HEK293T (cell line): Measurements from ENCODE around the gene RAB44.

ENCODE experiments used
- CTCF ChIA-PET: fragments of 350-600 bp; formaldehyde crosslinking; extraction: SDS; loops from one replicate; lab custom pipeline; 2021; ENCODE audit warnings: antibody characterized with exemption, inconsistent platforms; lab: Yijun Ruan, JAX
- POLR2A ChIA-PET: fragments of 350-600 bp; formaldehyde crosslinking; extraction: SDS; loops from one replicate; lab custom pipeline; 2020; ENCODE audit warnings: antibody characterized with exemption, inconsistent platforms; lab: Yijun Ruan, JAX
- DNase-seq: peaks from one replicate; pipeline ENCODE4 v3.0.0; 2012; ENCODE audit warnings: mixed read lengths; ENCODE audit errors: extremely low spot score
- ARNT ChIP-seq: fragments of 450-650 bp; IDR thresholded peaks from 2 replicates; pipeline ENCODE4 v1.6.1; 2017; ENCODE audit warnings: mild to moderate bottlenecking
- BHLHE40 ChIP-seq: fragments of 450-650 bp; IDR thresholded peaks from 2 replicates; pipeline ENCODE4 v1.6.1; 2016; ENCODE audit warnings: mild to moderate bottlenecking, moderate library complexity, borderline replicate concordance
- CTBP1 ChIP-seq: fragments of 450-650 bp; IDR thresholded peaks from 2 replicates; pipeline ENCODE4 v1.6.1; 2016; ENCODE audit warnings: borderline replicate concordance
- ELF4 ChIP-seq: fragments of 450-650 bp; IDR thresholded peaks from 2 replicates; pipeline ENCODE4 v1.6.1; 2017; ENCODE audit warnings: antibody characterized with exemption
- FOXA1 ChIP-seq: fragments of 450-650 bp; IDR thresholded peaks from 2 replicates; pipeline ENCODE4 v1.6.1; 2016; ENCODE audit warnings: mild to moderate bottlenecking
- FOXK2 ChIP-seq: fragments of 450-650 bp; IDR thresholded peaks from 2 replicates; pipeline ENCODE4 v1.6.1; 2016; ENCODE audit warnings: mild to moderate bottlenecking
- FOXM1 ChIP-seq: fragments of 450-650 bp; IDR thresholded peaks from 2 replicates; pipeline ENCODE4 v1.6.1; 2017; ENCODE audit warnings: mild to moderate bottlenecking, borderline replicate concordance
- HDGF ChIP-seq: fragments of 450-650 bp; IDR thresholded peaks from 2 replicates; pipeline ENCODE4 v1.6.1; 2017; ENCODE audit warnings: antibody characterized with exemption, borderline replicate concordance
- L3MBTL2 ChIP-seq: fragments of 450-650 bp; conservative IDR thresholded peaks from 2 replicates; pipeline ENCODE4 v1.6.1; 2016; ENCODE audit warnings: mild to moderate bottlenecking
- LEF1 ChIP-seq: fragments of 450-650 bp; IDR thresholded peaks from 2 replicates; pipeline ENCODE4 v1.6.1; 2017; ENCODE audit warnings: mild to moderate bottlenecking, borderline replicate concordance
- NFRKB ChIP-seq: fragments of 450-650 bp; IDR thresholded peaks from 2 replicates; pipeline ENCODE4 v1.6.1; 2016; ENCODE audit warnings: mild to moderate bottlenecking, moderate library complexity
- PKNOX1 ChIP-seq: fragments of 450-650 bp; IDR thresholded peaks from 2 replicates; pipeline ENCODE4 v1.6.1; 2016
- SP1 ChIP-seq: fragments of 450-650 bp; IDR thresholded peaks from 2 replicates; pipeline ENCODE4 v1.6.1; 2017
- SUZ12 ChIP-seq: fragments of 450-650 bp; IDR thresholded peaks from 2 replicates; pipeline ENCODE4 v1.6.1; 2016; ENCODE audit warnings: mild to moderate bottlenecking
- TARDBP ChIP-seq: fragments of 450-650 bp; IDR thresholded peaks from 2 replicates; pipeline ENCODE4 v1.6.1; 2016
- ZNF384 ChIP-seq: fragments of 450-650 bp; IDR thresholded peaks from 2 replicates; pipeline ENCODE4 v1.6.1; 2016

Gene RAB44

GRCh38 chr6:36755435-36756348, 58.1 kb downstream of the RAB44 start:
- TF ChIP-seq L3MBTL2, result no peak
- no peak for TF ChIP-seq SP1
- TF ChIP-seq ELF4, result no peak
- no peak for TF ChIP-seq PKNOX1
- no peak for TF ChIP-seq HDGF
- no peak for TF ChIP-seq SUZ12
- no peak for TF ChIP-seq FOXA1
- TF ChIP-seq FOXM1, result no peak
- no peak for TF ChIP-seq ARNT
- CTCF ChIA-PET, result interaction anchor here (1.2 to 1.3 kb wide), 2 partner anchors 11 to 141 kb away, joined by 3 to 4 read pairs; no protein-coding TSS in a partner anchor
- POLR2A ChIA-PET, result no interaction called here
- no peak for DNase-seq

- CTCF ChIA-PET, result interaction anchor here (1.2 kb wide), 1 partner anchor 12 kb away, joined by 3 read pairs; no protein-coding TSS in a partner anchor
- no peak for TF ChIP-seq FOXA1
- no peak for TF ChIP-seq PKNOX1
- TF ChIP-seq BHLHE40, result no peak
- TF ChIP-seq ZNF384, result no peak
- TF ChIP-seq SP1, result no peak
- no peak for TF ChIP-seq ARNT
- TF ChIP-seq CTBP1, result no peak
- TF ChIP-seq HDGF, result no peak
- no peak for TF ChIP-seq FOXM1
- no peak for TF ChIP-seq ELF4
- TF ChIP-seq SUZ12, result no peak
- no peak for TF ChIP-seq L3MBTL2
- no peak for TF ChIP-seq FOXK2
- TF ChIP-seq TARDBP, result no peak
- no peak for TF ChIP-seq LEF1
- no peak for TF ChIP-seq NFRKB
- POLR2A ChIA-PET, result no interaction called here
- no peak for DNase-seq
Measured at GRCh38 chr6:36756786-36757185, 59.2 kb downstream of the RAB44 start.

DNA sequence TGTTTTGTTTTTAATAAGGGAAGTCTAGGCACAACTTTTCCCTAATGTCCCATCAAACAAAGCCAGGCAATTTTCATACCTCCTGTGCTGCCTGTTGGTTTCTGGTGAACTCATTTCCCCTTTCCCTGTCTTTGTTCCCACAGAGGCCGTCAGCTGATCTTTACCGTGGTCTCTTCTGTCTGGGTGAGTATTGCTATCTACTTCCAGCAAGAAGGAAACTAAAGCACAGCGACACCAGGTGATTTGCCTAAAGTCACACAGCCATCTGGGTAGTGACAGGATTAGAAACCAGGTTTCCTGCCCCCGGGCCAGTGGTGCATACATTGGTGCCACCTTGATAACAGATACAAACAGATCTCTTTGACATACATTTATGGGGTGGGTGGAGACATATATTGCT, 59.6 kb downstream of the RAB44 start:
- no peak for TF ChIP-seq CTBP1
- TF ChIP-seq FOXM1, result no peak
- TF ChIP-seq SUZ12, result no peak
- TF ChIP-seq BHLHE40, result no peak
- TF ChIP-seq L3MBTL2, result no peak
- TF ChIP-seq ARNT, result no peak
- no peak for TF ChIP-seq ELF4
- no peak for TF ChIP-seq FOXK2
- TF ChIP-seq LEF1, result no peak
- no peak for TF ChIP-seq PKNOX1
- no peak for DNase-seq
- POLR2A ChIA-PET, result no interaction called here
- CTCF ChIA-PET, result interaction anchor here (1.1 to 1.2 kb wide), 2 partner anchors 12 to 112 kb away, joined by 3 read pairs; no protein-coding TSS in a partner anchor

- ChIA-PET CTCF (interaction anchor here (0.6 to 1.4 kb wide), 3 partner anchors 17 to 142 kb away, joined by 3 to 5 read pairs (median 3); no protein-coding TSS in a partner anchor), POLR2A (no interaction called here)
- TF ChIP-seq TARDBP, result no peak
- no peak for TF ChIP-seq BHLHE40
- no peak for TF ChIP-seq HDGF
- no peak for TF ChIP-seq NFRKB
- TF ChIP-seq ZNF384, result no peak
- no peak for TF ChIP-seq SUZ12
- TF ChIP-seq FOXM1, result no peak
- no peak for TF ChIP-seq PKNOX1
- DNase-seq, result no peak
Measured at GRCh38 chr6:36757943-36758508, 60.4 kb downstream of the RAB44 start.

GRCh38 chr6:36758516-36759147, 61.0 kb downstream of the RAB44 start:
- no peak for DNase-seq
- TF ChIP-seq FOXA1 (no peak), ARNT (no peak), FOXM1 (no peak), SUZ12 (no peak), FOXK2 (no peak), CTBP1 (no peak), LEF1 (no peak), SP1 (no peak), ELF4 (no peak)
- ChIA-PET POLR2A (interaction anchor here (1.0 kb wide), 1 partner anchor 127 kb away, joined by 3 read pairs; the partner anchor contains the start of gene C6orf89), CTCF (interaction anchor here (0.6 to 1.6 kb wide), 11 partner anchors 13 to 478 kb away, joined by 3 to 7 read pairs (median 4); partner anchors contain the start of gene CDKN1A)
